HCT116 (cell line): ENCODE data around the gene STEAP1. TPM values are rescaled to one million over a fixed set of nuclear protein-coding genes. Genes with fewer than 3 reads are reported as not detected.

Experiments used
- ATAC-seq: fragments of 200-7000 bp; cut with Tn5 transposase; 2 replicates; pipeline ENCODE4 v1.9.1; 2020; ENCODE audit warnings: mild to moderate bottlenecking, moderate library complexity
- BruUV-seq: library from RNA; stranded (reverse); fragments of 400-500 nt; replicated peaks from 2 replicates; lab custom pipeline; 2021; lab: Mats Ljungman, UMichigan
- CTCF ChIA-PET: fragments of 300-600 bp; sonication (Branson Sonifier 250); formaldehyde crosslinking; loops from one replicate; lab custom pipeline; 2021; ENCODE audit warnings: antibody characterized with exemption; lab: Charles Lee
- POLR2A ChIA-PET: fragments of 300-600, 350-600 bp; sonication (Branson Sonifier 250); formaldehyde crosslinking; loops from one replicate; lab custom pipeline; 2021; ENCODE audit warnings: antibody characterized with exemption; lab: Charles Lee
- RAD21 ChIA-PET, 2 experiments: fragments of 300-600 bp; sonication (Branson Sonifier 250); formaldehyde crosslinking; loops; one replicate each; lab custom pipeline; 2023; ENCODE audit warnings: low total read pairs in 2 of 2; ENCODE audit not compliant: uncharacterized antibody in 2 of 2, unreplicated experiment in 2 of 2, low non-redundant PET in 1 of 2; lab: Charles Lee
- DNase-seq: peaks from one replicate; pipeline ENCODE4 v3.0.0-alpha.2; 2010; ENCODE audit warnings: low read depth, low spot score
- H2AFZ ChIP-seq: fragments of 200-600 bp; shearing (Covaris generic), sonication (generic); 2 replicates; pipeline ENCODE4 v1.6.1; 2017; ENCODE audit warnings: low read depth, mixed run types, mixed read lengths, antibody characterized with exemption, low read length; ENCODE audit not compliant: poor library complexity, severe bottlenecking
- H3K27ac ChIP-seq: 2 replicates; pipeline ENCODE4 v1.5.1; 2012; ENCODE audit warnings: low read depth, low read length
- H3K27me3 ChIP-seq: fragments of 200-600 bp; sonication (generic); 2 replicates; pipeline ENCODE4 v1.6.1; 2016; ENCODE audit warnings: mixed run types, low read length, mixed read lengths; ENCODE audit not compliant: insufficient read depth
- H3K36me3 ChIP-seq, 2 experiments: fragments of 200-500 bp in 1 of 2; fragments of 200-600 bp in 1 of 2; sonication (Bioruptor generic) in 1 of 2; sonication (generic) in 1 of 2; 2 replicates each; pipeline versions ENCODE4 v1.5.1 to v1.6.1; 2014 to 2016; ENCODE audit warnings: low read length in 2 of 2, inconsistent platforms in 1 of 2, mixed read lengths in 1 of 2, mixed run types in 1 of 2; ENCODE audit not compliant: insufficient read depth in 2 of 2, control insufficient read depth in 1 of 2
- H3K4me1 ChIP-seq, 2 experiments: fragments of 200-600 bp in 1 of 2; sonication (generic) in 1 of 2; 2 replicates each; pipeline versions ENCODE4 v1.5.1 to v1.6.1; 2012 to 2017; ENCODE audit warnings: low read length in 2 of 2, inconsistent platforms in 1 of 2, mild to moderate bottlenecking in 1 of 2, mixed read lengths in 1 of 2, mixed run types in 1 of 2, moderate library complexity in 1 of 2; ENCODE audit not compliant: insufficient read depth in 2 of 2, control insufficient read depth in 1 of 2
- H3K4me2 ChIP-seq: fragments of 200-600 bp; sonication (generic); 2 replicates; pipeline ENCODE4 v1.6.1; 2017; ENCODE audit warnings: mixed run types, low read length, mixed read lengths
- H3K4me3 ChIP-seq, 2 experiments: fragments of 200-600 bp in 1 of 2; sonication (generic) in 1 of 2; replicated peaks in 1 of 2; 2 replicates each; pipeline ENCODE4 v1.5.1; 2011 to 2016; ENCODE audit warnings: low read length in 2 of 2, control low read depth in 1 of 2, low read depth in 1 of 2, mild to moderate bottlenecking in 1 of 2, mixed read lengths in 1 of 2, mixed run types in 1 of 2
- H3K79me2 ChIP-seq: fragments of 200-600 bp; sonication (generic); 2 replicates; pipeline ENCODE4 v1.6.1; 2017; ENCODE audit warnings: mild to moderate bottlenecking, mixed run types, low read length, moderate library complexity, mixed read lengths; ENCODE audit not compliant: insufficient read depth
- H3K9ac ChIP-seq: fragments of 200-600 bp; sonication (generic); 2 replicates; pipeline ENCODE4 v1.6.1; 2016; ENCODE audit warnings: low read length, mixed read lengths
- H3K9me2 ChIP-seq: fragments of 200-600 bp; sonication (generic), shearing (Covaris generic); 2 replicates; pipeline ENCODE4 v1.6.1; 2017; ENCODE audit warnings: mixed run types, mild to moderate bottlenecking, moderate library complexity; ENCODE audit not compliant: insufficient read depth
- H3K9me3 ChIP-seq, 2 experiments: fragments of 200-500 bp in 1 of 2; fragments of 200-600 bp in 1 of 2; sonication (Bioruptor generic) in 1 of 2; sonication (generic) in 1 of 2; 2 replicates each; pipeline ENCODE4 v1.6.1; 2014 to 2017; ENCODE audit warnings: low read length in 2 of 2, mixed read lengths in 2 of 2, inconsistent platforms in 1 of 2, low read depth in 1 of 2, mild to moderate bottlenecking in 1 of 2, mixed run types in 1 of 2, moderate library complexity in 1 of 2; ENCODE audit not compliant: control insufficient read depth in 1 of 2, insufficient read depth in 1 of 2
- H4K20me1 ChIP-seq: fragments of 200-600 bp; sonication (generic), shearing (Covaris generic); 2 replicates; pipeline ENCODE4 v1.6.1; 2017; ENCODE audit warnings: mixed run types, mild to moderate bottlenecking, moderate library complexity; ENCODE audit not compliant: insufficient read depth
- CBX3 ChIP-seq: IDR thresholded peaks from 2 replicates; pipeline ENCODE4 v1.6.1; 2012; ENCODE audit warnings: low read depth
- CEBPB ChIP-seq: IDR thresholded peaks from 2 replicates; pipeline ENCODE4 v1.6.1; 2012; ENCODE audit warnings: low read depth
- EZH2 ChIP-seq: fragments of 200-600 bp; sonication (generic); IDR thresholded peaks from 2 replicates; pipeline ENCODE4 v1.6.1; 2017; ENCODE audit warnings: antibody characterized with exemption, mixed run types
- FOSL1 ChIP-seq: IDR thresholded peaks from 2 replicates; pipeline ENCODE4 v1.6.1; 2012; ENCODE audit warnings: low read depth
- JUND ChIP-seq: IDR thresholded peaks from 2 replicates; pipeline ENCODE4 v1.6.1; 2012
- POLR2A ChIP-seq: IDR thresholded peaks from 2 replicates; pipeline ENCODE4 v1.7.0; 2011; ENCODE audit warnings: borderline replicate concordance; ENCODE audit not compliant: insufficient read depth, insufficient read length; ENCODE audit errors: extremely low read depth
- POLR2AphosphoS5 ChIP-seq: IDR thresholded peaks from 2 replicates; pipeline ENCODE4 v1.6.1; 2011; ENCODE audit warnings: mild to moderate bottlenecking, low read depth, low read length, moderate library complexity
- RAD21 ChIP-seq: IDR thresholded peaks from 2 replicates; pipeline ENCODE4 v1.6.1; 2012; ENCODE audit warnings: low read depth, mild to moderate bottlenecking
- SP1 ChIP-seq: IDR thresholded peaks from 2 replicates; pipeline ENCODE4 v1.6.1; 2012; ENCODE audit warnings: low read depth
- SRF ChIP-seq: IDR thresholded peaks from 2 replicates; pipeline ENCODE4 v1.6.1; 2012; ENCODE audit warnings: low read depth
- ZNF274 ChIP-seq: fragments of 200-500 bp; sonication (Bioruptor generic); IDR thresholded peaks from 2 replicates; pipeline ENCODE4 v1.6.1; 2014; ENCODE audit warnings: mild to moderate bottlenecking, low read depth, low read length, inconsistent platforms
- intact Hi-C: fragments of 100-400 bp; cut with micrococcal nuclease; formaldehyde crosslinking; loops from 2 replicates; pipeline ENCODE4 v1.10.0; 2022
- total RNA-seq: library from RNA; stranded (reverse); gene quantifications from one replicate; pipeline ENCODE4 v1.2.1, GENCODE V29; 2021; ENCODE audit not compliant: unreplicated experiment
- TF ChIP-seq, protein P1 (sequence below): IDR thresholded peaks from 2 replicates; pipeline ENCODE4 v1.6.1; 2012
- TF ChIP-seq, protein P2 (sequence below), 3 experiments: fragments of 200-600 bp in 1 of 3; sonication (generic) in 1 of 3; IDR thresholded peaks in 2 of 3; conservative IDR thresholded peaks in 1 of 3; 2 replicates each; pipeline ENCODE4 v1.5.1; 2012 to 2017; ENCODE audit warnings: low read depth in 2 of 3, low read length in 2 of 3, antibody characterized with exemption in 1 of 3, borderline replicate concordance in 1 of 3, control low read depth in 1 of 3, mild to moderate bottlenecking in 1 of 3, mixed read lengths in 1 of 3, mixed run types in 1 of 3, moderate library complexity in 1 of 3; ENCODE audit not compliant: insufficient read depth in 1 of 3
- TF ChIP-seq, protein P3 (sequence below): IDR thresholded peaks from 2 replicates; pipeline ENCODE4 v1.6.1; 2011; ENCODE audit warnings: mild to moderate bottlenecking, low read length, moderate library complexity; ENCODE audit not compliant: insufficient replicate concordance; ENCODE audit errors: extremely low read depth
- TF ChIP-seq, protein P4 (sequence below): IDR thresholded peaks from 2 replicates; pipeline ENCODE4 v1.6.1; 2012

The STEAP1 gene
- total RNA-seq, 1 experiment from 2014 or later = 18.8 TPM

DNA sequence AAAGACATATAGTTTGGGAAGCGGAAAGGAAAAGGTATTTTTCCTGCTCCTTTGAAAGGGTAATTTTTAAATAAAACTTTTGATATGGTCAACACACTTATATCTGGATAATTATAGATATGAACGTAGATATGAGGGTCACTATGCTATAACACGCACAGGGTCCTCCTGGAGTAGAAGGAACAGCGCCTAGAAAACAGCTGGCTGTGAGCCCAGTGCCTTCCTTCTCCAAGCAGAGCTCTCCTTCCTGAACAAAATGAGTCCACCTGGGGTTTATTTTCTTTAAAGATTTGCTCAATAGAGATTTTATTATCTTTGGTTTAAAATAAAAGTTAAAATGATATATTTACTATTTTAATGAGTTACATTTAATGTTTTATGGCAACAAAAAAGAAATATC, 13.1 kb downstream of the STEAP1 start:
- H3K27ac ChIP-seq = no peak overlapping the region
- no peaks in the 10 kb centered on the region; a peak in 2 of 4 replicates for H3K9me3 ChIP-seq
- intact Hi-C loops = no loop called here
- CTCF ChIA-PET = no interaction called here
- no peak overlapping the region for H3K9ac ChIP-seq
- no peak for ATAC-seq
- no peaks in the 10 kb centered on the region for H3K9me2 ChIP-seq
- H3K36me3 ChIP-seq = peaks cover 0 to 14% of the 10 kb centered on the region in 2 experiments; a peak in 3 of 4 replicates
- POLR2A ChIA-PET = no interaction called here
- H3K4me2 ChIP-seq = no peak overlapping the region
- no peaks in the 10 kb centered on the region for H3K79me2 ChIP-seq
- TF ChIP-seq POLR2A (no peak), SP1 (no peak), CEBPB (no peak), ZNF274 (no peak), POLR2AphosphoS5 (no peak), FOSL1 (no peak), CBX3 (no peak), EZH2 (no peak), RAD21 (no peak), JUND (no peak), SRF (no peak)
- TF ChIP-seq, protein P1, sequence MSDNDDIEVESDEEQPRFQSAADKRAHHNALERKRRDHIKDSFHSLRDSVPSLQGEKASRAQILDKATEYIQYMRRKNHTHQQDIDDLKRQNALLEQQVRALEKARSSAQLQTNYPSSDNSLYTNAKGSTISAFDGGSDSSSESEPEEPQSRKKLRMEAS = no peak
- TF ChIP-seq, protein P2, sequence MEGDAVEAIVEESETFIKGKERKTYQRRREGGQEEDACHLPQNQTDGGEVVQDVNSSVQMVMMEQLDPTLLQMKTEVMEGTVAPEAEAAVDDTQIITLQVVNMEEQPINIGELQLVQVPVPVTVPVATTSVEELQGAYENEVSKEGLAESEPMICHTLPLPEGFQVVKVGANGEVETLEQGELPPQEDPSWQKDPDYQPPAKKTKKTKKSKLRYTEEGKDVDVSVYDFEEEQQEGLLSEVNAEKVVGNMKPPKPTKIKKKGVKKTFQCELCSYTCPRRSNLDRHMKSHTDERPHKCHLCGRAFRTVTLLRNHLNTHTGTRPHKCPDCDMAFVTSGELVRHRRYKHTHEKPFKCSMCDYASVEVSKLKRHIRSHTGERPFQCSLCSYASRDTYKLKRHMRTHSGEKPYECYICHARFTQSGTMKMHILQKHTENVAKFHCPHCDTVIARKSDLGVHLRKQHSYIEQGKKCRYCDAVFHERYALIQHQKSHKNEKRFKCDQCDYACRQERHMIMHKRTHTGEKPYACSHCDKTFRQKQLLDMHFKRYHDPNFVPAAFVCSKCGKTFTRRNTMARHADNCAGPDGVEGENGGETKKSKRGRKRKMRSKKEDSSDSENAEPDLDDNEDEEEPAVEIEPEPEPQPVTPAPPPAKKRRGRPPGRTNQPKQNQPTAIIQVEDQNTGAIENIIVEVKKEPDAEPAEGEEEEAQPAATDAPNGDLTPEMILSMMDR (IDR thresholded peaks at IDR 0.05 in 2 of 3, conservative IDR thresholded peaks at IDR 0.05 in 1 of 3; ENCODE audit: borderline replicate concordance in 1 of 3, insufficient read depth in 1 of 3, low read depth in 2 of 3, low read length in 2 of 3) = no peak
- TF ChIP-seq, protein P3, sequence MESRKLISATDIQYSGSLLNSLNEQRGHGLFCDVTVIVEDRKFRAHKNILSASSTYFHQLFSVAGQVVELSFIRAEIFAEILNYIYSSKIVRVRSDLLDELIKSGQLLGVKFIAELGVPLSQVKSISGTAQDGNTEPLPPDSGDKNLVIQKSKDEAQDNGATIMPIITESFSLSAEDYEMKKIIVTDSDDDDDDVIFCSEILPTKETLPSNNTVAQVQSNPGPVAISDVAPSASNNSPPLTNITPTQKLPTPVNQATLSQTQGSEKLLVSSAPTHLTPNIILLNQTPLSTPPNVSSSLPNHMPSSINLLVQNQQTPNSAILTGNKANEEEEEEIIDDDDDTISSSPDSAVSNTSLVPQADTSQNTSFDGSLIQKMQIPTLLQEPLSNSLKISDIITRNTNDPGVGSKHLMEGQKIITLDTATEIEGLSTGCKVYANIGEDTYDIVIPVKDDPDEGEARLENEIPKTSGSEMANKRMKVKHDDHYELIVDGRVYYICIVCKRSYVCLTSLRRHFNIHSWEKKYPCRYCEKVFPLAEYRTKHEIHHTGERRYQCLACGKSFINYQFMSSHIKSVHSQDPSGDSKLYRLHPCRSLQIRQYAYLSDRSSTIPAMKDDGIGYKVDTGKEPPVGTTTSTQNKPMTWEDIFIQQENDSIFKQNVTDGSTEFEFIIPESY = no peak
- TF ChIP-seq, protein P4, sequence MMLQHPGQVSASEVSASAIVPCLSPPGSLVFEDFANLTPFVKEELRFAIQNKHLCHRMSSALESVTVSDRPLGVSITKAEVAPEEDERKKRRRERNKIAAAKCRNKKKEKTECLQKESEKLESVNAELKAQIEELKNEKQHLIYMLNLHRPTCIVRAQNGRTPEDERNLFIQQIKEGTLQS = no peak
- TF ChIP-seq, all 23 proteins: peak for 0
- Histone ChIP-seq H4K20me1 (no peaks in the 10 kb centered on the region), H3K27me3 (no peaks in the 10 kb centered on the region), H2AFZ (no peak overlapping the region), H3K4me3 (no peak overlapping the region), H3K4me1 (no peaks in the 10 kb centered on the region)
- RAD21 ChIA-PET = no interaction called here
- BruUV-seq = no TSS peak
- DNase-seq = no peak
